ENCODE measurements around the gene JAZF1.

The JAZF1 gene

DNA sequence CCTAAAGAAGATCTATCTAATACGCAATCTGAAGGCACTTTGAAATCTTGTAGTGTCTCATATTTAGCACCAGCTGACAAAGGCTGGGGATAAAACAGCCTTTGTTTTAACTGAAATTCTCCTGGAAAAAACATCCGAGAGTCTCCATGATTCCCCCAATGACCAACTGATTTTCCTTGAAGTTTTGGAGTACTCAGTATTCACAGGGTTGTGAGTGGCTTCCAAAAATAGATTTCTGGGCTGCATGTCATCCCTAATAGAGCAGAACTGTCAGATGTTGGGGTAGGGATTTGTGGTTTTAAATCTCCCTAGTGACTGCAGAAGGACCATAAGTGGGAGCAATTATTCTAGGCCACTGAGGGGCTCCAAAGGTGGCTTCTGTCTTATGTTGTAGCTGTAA is 234.2 kb downstream of the JAZF1 start:
- TF ChIP-seq EGR1 (IDR thresholded peaks at IDR 0.05) (no peak), YY1 (IDR thresholded peaks at IDR 0.05; ENCODE audit: low read depth) (no peak), EP300 (IDR thresholded peaks at IDR 0.05; ENCODE audit: borderline replicate concordance) (no peak), FOXM1 (IDR thresholded peaks at IDR 0.05; ENCODE audit: borderline replicate concordance, low read depth) (no peak), NFIC (IDR thresholded peaks at IDR 0.05) (no peak), TCF12 (IDR thresholded peaks at IDR 0.05; ENCODE audit: low read depth) (no peak)

GRCh38 chr7:27945058-27945795 is 235.4 kb downstream of the JAZF1 start:
- no peak for TF ChIP-seq RAD21 (IDR thresholded peaks at IDR 0.05; ENCODE audit: low read depth)
- TF ChIP-seq FOXM1 (IDR thresholded peaks at IDR 0.05; ENCODE audit: borderline replicate concordance, low read depth), result no peak
- TF ChIP-seq CREB1 (IDR thresholded peaks at IDR 0.05; ENCODE audit: low read depth), result no peak
- no peak for TF ChIP-seq ZBTB7A (IDR thresholded peaks at IDR 0.05; ENCODE audit: low read depth)

DNA sequence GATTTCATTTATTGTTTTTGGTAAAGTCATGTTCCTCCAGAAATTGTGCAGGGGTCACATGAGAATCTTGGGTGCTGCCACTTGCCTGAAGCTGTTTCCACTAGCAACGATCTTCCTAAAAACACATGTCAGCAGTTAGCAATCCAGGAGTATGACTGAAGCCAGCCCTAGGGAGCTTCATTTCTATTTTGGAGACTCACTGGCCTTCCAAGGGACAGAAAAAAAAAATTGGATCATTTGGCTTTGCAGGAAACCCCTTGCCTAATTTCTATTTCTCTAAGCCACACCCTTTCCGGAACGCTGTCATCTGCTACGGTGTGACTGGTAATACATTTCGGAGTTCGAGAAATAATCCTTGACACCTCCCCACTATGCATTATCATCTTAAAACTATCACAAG is 236.0 kb downstream of the JAZF1 start:
- no peak for TF ChIP-seq TCF12 (IDR thresholded peaks at IDR 0.05; ENCODE audit: low read depth)
- no peak for TF ChIP-seq YY1 (IDR thresholded peaks at IDR 0.05; ENCODE audit: low read depth)
- TF ChIP-seq EP300 (IDR thresholded peaks at IDR 0.05; ENCODE audit: borderline replicate concordance), result no peak
- no peak for TF ChIP-seq TAF1 (IDR thresholded peaks at IDR 0.05; ENCODE audit: low read depth)
- TF ChIP-seq MAX (IDR thresholded peaks at IDR 0.05), result no peak
- TF ChIP-seq CEBPB (IDR thresholded peaks at IDR 0.05), result no peak
- TF ChIP-seq, protein P1, sequence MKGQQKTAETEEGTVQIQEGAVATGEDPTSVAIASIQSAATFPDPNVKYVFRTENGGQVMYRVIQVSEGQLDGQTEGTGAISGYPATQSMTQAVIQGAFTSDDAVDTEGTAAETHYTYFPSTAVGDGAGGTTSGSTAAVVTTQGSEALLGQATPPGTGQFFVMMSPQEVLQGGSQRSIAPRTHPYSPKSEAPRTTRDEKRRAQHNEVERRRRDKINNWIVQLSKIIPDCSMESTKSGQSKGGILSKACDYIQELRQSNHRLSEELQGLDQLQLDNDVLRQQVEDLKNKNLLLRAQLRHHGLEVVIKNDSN (IDR thresholded peaks at IDR 0.05), result no peak
- no peak for TF ChIP-seq TEAD4 (IDR thresholded peaks at IDR 0.05)
- TF ChIP-seq RAD21 (IDR thresholded peaks at IDR 0.05; ENCODE audit: low read depth), result no peak
- TF ChIP-seq ZBTB7A (IDR thresholded peaks at IDR 0.05; ENCODE audit: low read depth), result no peak
- TF ChIP-seq, protein P2, sequence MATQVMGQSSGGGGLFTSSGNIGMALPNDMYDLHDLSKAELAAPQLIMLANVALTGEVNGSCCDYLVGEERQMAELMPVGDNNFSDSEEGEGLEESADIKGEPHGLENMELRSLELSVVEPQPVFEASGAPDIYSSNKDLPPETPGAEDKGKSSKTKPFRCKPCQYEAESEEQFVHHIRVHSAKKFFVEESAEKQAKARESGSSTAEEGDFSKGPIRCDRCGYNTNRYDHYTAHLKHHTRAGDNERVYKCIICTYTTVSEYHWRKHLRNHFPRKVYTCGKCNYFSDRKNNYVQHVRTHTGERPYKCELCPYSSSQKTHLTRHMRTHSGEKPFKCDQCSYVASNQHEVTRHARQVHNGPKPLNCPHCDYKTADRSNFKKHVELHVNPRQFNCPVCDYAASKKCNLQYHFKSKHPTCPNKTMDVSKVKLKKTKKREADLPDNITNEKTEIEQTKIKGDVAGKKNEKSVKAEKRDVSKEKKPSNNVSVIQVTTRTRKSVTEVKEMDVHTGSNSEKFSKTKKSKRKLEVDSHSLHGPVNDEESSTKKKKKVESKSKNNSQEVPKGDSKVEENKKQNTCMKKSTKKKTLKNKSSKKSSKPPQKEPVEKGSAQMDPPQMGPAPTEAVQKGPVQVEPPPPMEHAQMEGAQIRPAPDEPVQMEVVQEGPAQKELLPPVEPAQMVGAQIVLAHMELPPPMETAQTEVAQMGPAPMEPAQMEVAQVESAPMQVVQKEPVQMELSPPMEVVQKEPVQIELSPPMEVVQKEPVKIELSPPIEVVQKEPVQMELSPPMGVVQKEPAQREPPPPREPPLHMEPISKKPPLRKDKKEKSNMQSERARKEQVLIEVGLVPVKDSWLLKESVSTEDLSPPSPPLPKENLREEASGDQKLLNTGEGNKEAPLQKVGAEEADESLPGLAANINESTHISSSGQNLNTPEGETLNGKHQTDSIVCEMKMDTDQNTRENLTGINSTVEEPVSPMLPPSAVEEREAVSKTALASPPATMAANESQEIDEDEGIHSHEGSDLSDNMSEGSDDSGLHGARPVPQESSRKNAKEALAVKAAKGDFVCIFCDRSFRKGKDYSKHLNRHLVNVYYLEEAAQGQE (IDR thresholded peaks at IDR 0.05; ENCODE audit: low read depth), result no peak
- no peak for TF ChIP-seq FOXM1 (IDR thresholded peaks at IDR 0.05; ENCODE audit: borderline replicate concordance, low read depth)
- TF ChIP-seq CREB1 (IDR thresholded peaks at IDR 0.05; ENCODE audit: low read depth), result no peak
- no peak for TF ChIP-seq NFIC (IDR thresholded peaks at IDR 0.05)
- TF ChIP-seq EGR1 (IDR thresholded peaks at IDR 0.05), result no peak

DNA sequence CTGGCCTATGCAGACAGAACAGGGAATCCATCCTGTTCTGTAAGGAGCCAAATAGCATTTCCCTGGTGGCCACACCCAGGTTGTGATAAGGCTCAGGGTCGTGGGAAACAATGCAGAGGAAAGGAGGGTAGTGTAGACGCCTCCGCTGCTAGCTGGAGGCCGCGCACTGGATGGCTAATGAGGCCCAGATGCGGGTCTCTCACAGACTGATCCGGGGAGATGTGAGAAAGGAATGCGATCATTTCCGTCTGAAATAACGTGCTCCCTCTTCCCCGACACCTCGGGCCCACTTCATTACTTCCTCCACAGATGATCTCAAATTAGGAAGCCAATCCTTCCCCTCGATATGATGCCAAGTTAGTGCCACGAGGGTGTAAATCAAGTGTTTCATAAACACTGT is 237.4 kb downstream of the JAZF1 start:
- TF ChIP-seq FOXM1 (IDR thresholded peaks at IDR 0.05; ENCODE audit: borderline replicate concordance, low read depth) (no peak), MAX (IDR thresholded peaks at IDR 0.05) (no peak), NFIC (IDR thresholded peaks at IDR 0.05) (no peak), YY1 (IDR thresholded peaks at IDR 0.05; ENCODE audit: low read depth) (no peak), EGR1 (IDR thresholded peaks at IDR 0.05) (no peak), EP300 (IDR thresholded peaks at IDR 0.05; ENCODE audit: borderline replicate concordance) (no peak), CEBPB (IDR thresholded peaks at IDR 0.05) (no peak), CREB1 (IDR thresholded peaks at IDR 0.05; ENCODE audit: low read depth) (no peak), TCF12 (IDR thresholded peaks at IDR 0.05; ENCODE audit: low read depth) (no peak), TAF1 (IDR thresholded peaks at IDR 0.05; ENCODE audit: low read depth) (no peak), ZBTB7A (IDR thresholded peaks at IDR 0.05; ENCODE audit: low read depth) (no peak), RAD21 (IDR thresholded peaks at IDR 0.05; ENCODE audit: low read depth) (no peak), TEAD4 (IDR thresholded peaks at IDR 0.05) (no peak)
- TF ChIP-seq, protein P1 (IDR thresholded peaks at IDR 0.05), result no peak
- TF ChIP-seq, protein P2 (IDR thresholded peaks at IDR 0.05; ENCODE audit: low read depth), result no peak

DNA sequence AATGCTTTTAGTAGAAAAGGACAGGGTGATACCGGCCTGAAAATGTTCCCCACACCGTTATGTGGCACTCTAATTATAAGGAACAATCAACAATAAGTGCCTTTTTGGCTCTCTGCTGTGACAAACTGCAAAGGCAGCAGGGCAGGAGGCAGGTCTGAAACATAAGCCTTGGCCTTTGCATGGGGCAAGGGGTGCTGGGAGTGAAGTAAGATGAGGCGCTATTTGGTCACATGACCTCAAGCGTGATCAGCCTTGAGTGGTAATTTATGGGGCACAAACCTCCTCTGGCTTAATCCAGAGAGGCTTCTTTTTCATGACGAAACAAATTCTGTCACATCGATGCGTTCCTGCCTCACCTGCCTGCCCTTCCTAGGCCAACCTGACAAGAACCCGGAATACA is 237.9 kb downstream of the JAZF1 start:
- TF ChIP-seq TAF1 (IDR thresholded peaks at IDR 0.05; ENCODE audit: low read depth), result no peak
- TF ChIP-seq, protein P1 (IDR thresholded peaks at IDR 0.05), result 0 out of 2 replicates have a peak, but pooled peaks have one; percentile 39
